ENCODE data around the gene FUT8. TPM values are rescaled to one million over a fixed set of nuclear protein-coding genes. Genes with fewer than 3 reads are reported as not detected.

Gene FUT8
- total RNA-seq, 1 donor from 2014 or later, result 12.5 TPM

- no peak for DNase-seq (ENCODE audit: low spot score)
- intact Hi-C loops (cut with DNase I), result no loop called here
Measured at GRCh38 chr14:65723348-65723747, 310.8 kb downstream of the FUT8 start.

- intact Hi-C loops (cut with DNase I), result no loop called here
- DNase-seq (ENCODE audit: low spot score), result no peak
Measured at GRCh38 chr14:65728604-65729003, 316.1 kb downstream of the FUT8 start.

- intact Hi-C loops (cut with DNase I), result no loop called here
- DNase-seq (ENCODE audit: low spot score), result no peak
Measured at GRCh38 chr14:65729566-65729965, 317.0 kb downstream of the FUT8 start.

DNA sequence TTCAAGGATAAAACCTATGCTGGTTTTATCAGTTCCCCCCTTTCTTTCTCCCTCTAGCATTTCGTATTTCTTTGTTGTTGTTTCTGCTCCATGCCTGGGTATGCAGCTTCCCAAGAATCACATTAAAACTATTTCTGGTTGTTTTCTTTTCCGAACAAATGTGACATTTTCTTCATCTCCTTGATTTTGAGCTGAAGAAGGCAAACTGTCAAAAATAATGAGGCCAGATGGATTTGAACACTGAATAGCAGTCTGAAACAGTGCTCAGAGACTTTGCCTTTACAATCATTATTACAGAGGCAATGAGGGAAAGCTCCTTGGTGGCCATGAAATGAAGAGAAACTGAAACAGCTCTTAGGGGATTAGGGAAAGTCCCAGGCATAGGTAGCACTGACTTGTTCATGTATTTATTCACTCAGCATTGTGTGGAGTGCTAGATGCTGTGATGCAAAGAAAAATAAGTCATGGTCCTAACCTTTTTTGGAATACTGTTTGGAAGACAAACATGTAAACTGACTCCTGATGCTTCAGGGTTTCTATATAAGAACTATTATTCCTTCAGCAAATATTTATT, 319.5 kb downstream of the FUT8 start:
- no peak for DNase-seq (ENCODE audit: low spot score)
- intact Hi-C loops (cut with DNase I), result no loop called here

GRCh38 chr14:65738339-65738738, 325.8 kb downstream of the FUT8 start:
- intact Hi-C loops (cut with DNase I), result no loop called here
- no peak for DNase-seq (ENCODE audit: low spot score)

DNA sequence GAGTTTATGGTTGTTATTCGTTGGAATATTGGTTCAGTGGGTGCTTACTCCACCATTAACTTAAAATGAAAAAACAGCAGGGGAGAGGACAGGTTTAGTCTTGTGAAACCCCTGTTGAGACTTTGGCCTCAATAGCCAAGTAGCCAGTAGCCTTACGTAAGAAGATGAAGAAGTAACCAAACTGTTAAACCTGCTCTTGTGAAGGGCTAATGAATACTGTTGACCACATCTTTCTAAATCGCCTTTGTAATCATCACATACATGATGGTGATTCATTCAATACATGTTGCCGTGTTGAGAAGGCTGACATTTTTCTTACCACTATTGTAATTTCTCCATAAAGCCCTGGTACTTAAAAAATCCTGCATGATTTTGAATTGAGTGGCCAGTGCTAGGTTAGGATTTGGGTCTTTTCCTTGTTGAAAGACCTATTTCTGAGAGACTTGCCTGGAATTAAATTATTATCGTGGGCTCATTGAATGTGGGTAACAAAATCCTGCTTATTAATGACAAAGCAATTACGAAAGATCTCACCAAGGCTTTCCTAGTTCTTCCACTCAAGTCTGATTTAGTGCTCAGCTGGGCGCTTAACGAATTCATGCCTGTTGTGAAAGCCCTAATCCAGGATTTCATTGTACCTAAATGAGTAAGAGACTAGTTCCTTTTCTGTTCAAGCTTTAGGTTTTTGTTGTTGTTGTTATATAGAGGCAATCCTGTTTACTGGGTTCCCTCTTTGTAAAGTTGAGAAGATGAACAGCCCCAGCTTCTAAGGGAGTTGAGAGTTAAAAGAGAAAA, 333.1 kb downstream of the FUT8 start:
- intact Hi-C loops (cut with DNase I), result no loop called here
- DNase-seq (ENCODE audit: low spot score), result no peak

- DNase-seq (ENCODE audit: low spot score), result no peak
- intact Hi-C loops (cut with DNase I), result no loop called here
Measured at GRCh38 chr14:65748796-65749195, 336.3 kb downstream of the FUT8 start.

- intact Hi-C loops (cut with DNase I), result no loop called here
- no peak for DNase-seq (ENCODE audit: low spot score)
Measured at GRCh38 chr14:65749287-65749686, 336.8 kb downstream of the FUT8 start.

DNA sequence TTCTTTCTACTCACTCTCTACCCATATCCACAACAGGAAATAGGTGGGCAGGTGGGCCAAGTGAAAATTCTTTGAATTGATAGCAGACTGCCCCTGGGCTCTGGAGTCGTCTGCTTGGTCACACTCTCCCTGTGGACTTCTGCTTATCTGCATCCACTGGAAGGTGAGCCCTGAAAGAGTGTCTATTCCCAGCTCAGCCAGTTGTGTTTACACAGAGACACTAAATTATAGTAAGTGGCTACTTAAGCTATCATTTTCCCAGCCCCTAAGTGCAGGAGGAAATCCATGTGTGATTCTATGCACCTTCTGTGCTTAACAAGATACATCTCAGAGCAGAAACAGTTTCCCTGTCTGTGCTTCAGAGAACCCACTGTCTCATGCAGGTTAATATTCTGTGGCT, 338.4 kb downstream of the FUT8 start:
- no peak for DNase-seq (ENCODE audit: low spot score)
- intact Hi-C loops (cut with DNase I), result no loop called here

GRCh38 chr14:65751510-65751909, 339.0 kb downstream of the FUT8 start:
- DNase-seq (ENCODE audit: low spot score), result no peak
- intact Hi-C loops (cut with DNase I), result no loop called here

DNA sequence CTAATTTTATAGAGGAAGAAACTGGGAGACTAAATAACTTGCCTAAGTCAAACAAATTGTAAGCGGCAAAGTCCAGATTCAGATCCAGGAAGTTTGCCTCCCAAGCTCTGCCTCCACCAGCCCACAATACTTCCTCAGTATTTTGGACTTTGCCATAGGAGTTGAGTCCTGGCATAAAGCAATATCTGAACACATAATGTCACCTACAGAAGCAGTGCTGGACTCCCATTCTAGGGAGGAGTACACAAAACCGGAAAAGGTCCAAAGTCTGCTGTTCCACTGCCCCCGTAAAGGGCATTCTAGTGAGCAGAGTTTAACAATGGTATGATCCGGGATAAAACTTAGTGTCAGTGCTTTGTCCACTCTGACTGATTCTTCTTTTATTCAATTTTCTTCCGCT, 340.5 kb downstream of the FUT8 start:
- intact Hi-C loops (cut with DNase I), result no loop called here
- no peak for DNase-seq (ENCODE audit: low spot score)

DNA sequence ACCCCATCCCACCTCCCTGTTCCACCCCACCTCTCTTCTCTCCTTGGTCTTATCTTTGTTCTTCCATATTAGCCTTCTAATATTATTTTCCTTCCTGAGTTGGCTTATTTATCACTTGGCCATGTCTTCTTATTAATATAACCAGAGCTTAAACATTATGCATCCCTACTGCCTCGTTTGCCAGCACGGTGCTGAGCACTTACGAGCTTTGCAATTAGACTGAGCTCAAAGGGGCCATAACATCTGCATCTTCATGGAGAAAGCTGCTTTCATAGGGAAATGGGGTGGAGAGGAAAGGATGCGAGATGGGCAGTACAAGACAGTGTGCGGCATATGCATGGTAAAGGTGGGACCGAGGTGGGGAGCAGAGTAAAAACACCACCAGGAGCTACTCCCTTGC, 342.8 kb downstream of the FUT8 start:
- intact Hi-C loops (cut with DNase I), result no loop called here
- DNase-seq (ENCODE audit: low spot score), result no peak

- DNase-seq (ENCODE audit: low spot score), result no peak
- intact Hi-C loops (cut with DNase I), result no loop called here
Measured at GRCh38 chr14:65756880-65757279, 344.4 kb downstream of the FUT8 start.

DNA sequence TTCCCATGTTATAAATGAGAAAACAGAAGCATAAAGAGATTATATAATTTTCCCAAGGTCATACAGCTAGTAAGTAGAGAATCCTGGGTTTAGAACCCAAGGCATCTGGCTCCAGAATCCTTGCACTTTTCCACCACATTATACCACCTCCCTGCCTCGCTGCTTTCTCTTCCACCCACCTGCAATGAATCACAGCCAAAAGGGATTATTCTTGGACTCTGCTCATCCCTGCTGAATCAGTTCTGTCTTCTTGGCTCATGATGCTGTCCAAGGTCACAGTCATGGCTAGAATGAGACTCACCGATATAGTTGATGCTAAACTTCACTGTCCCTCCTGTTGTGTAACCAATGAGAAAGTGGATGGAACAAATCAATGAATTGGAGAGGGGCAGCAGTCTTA, 356.6 kb downstream of the FUT8 start:
- intact Hi-C loops (cut with DNase I), result no loop called here
- DNase-seq (ENCODE audit: low spot score), result no peak

DNA sequence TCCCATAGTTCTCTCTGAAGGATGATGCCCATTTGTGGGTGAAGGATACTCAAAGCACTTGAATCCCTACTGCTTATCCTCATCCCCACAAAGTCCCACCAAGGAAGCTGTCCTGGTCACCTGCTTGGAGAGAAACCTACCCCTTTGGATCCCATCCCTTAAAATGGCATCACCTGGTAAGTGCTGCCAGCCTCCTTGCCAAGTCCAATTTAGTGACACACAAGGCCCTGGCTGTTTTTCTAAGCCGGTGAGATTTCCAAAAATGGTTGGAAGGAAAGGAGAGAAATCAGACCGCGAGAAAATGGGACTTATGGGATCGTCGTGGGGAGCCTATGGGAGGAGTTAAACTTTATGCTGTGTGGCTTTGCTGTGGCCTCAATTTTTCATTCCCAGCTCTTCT, 358.2 kb downstream of the FUT8 start:
- DNase-seq (ENCODE audit: low spot score), result no peak
- intact Hi-C loops (cut with DNase I), result no loop called here

GRCh38 chr14:65771271-65771670, 358.7 kb downstream of the FUT8 start:
- DNase-seq (ENCODE audit: low spot score), result no peak
- intact Hi-C loops (cut with DNase I), result no loop called here

DNA sequence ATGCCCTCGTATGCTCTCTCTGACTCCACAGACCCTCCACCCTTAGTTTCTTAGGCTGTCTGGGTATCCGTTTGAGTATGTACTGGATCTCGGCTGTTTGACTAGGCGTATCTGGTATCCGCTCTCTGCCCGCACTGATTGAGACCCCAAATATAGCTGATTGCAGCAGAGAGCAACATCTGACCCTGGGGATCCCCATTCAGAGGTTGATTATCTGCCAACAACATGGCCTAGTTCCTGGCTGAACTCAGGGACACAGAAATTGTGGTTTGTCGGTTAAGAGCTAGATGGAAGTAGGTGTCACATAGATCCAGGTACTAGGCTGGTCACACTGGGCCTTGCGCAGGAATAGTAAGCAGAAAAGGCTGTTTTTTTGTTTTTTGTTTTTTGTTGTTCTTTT, 359.9 kb downstream of the FUT8 start:
- DNase-seq (ENCODE audit: low spot score), result no peak
- intact Hi-C loops (cut with DNase I), result no loop called here

GRCh38 chr14:65772921-65773574, 360.5 kb downstream of the FUT8 start:
- intact Hi-C loops (cut with DNase I), result no loop called here
- DNase-seq (ENCODE audit: low spot score), result no peak

DNA sequence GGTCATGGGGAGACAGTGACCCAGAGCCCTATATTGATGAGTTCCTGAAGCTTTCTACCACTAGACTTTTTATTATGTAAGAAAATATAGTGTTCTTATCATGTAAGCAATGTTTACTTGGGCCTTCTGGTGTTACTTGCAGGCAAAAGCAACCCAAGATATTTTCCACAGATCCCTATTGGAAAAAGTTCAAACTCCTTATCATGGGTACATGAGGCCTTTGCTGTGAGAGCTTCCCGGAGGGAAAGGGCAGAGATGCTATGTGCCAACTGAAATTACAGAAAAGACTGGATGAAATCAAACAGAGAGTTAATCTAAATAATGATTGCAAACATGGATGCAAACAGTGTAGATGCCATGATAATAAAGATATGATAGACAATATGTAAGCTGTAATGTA, 361.5 kb downstream of the FUT8 start:
- DNase-seq (ENCODE audit: low spot score), result no peak
- intact Hi-C loops (cut with DNase I), result no loop called here

- intact Hi-C loops (cut with DNase I), result no loop called here
Measured at GRCh38 chr14:65776193-65776852, 363.8 kb downstream of the FUT8 start.

DNA sequence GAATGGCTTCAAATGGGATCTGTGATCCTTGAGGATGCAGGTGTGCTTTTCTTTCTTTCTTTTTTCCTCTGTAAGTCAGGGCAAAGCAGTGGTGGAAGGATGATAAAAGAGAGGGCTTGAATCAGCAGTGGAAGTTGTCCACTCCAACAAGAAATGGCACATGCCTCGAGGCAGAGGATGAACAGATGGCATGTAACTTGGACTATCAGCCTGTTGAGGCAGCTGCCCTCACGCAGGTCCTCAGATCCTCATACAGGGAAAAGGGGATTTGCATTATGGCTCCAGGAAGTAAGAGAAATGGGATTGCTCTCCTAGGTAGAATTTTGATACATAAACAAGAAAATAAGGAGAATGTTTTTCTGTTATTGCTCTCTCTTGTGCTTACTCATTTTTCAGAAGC, 368.0 kb downstream of the FUT8 start:
- DNase-seq (ENCODE audit: low spot score), result no peak
- intact Hi-C loops (cut with DNase I), result no loop called here

More at GRCh38 chr14:65776193-65776852, 363.8 kb downstream of the FUT8 start:
- DNase-seq (ENCODE audit: low spot score), result no peak

All from cardiac septum (tissue), 1 donor.